ENCODE results near the gene MMP24. TPM values are rescaled to one million over a fixed set of nuclear protein-coding genes. Genes with fewer than 3 reads are reported as not detected.

The MMP24 gene
- total RNA-seq, 1 donor from 2014 or later: 15.6 TPM

- TF ChIP-seq CTCF (IDR thresholded peaks at IDR 0.05; ENCODE audit: insufficient read depth, low read depth, low read length) (no peak), EZH2 (IDR thresholded peaks at IDR 0.05; ENCODE audit: insufficient read depth, low read length) (no peak)
- H3K4me2 ChIP-seq (ENCODE audit: low read length): no peak overlapping the region
Measured at GRCh38 chr20:35237486-35237885, 11.0 kb downstream of the MMP24 start.

GRCh38 chr20:35238170-35238569, 11.7 kb downstream of the MMP24 start:
- Histone ChIP-seq H3K4me2 (ENCODE audit: low read length) (no peak overlapping the region), H3K9ac (ENCODE audit: low read length) (no peak overlapping the region), H3K9me3 (ENCODE audit: insufficient read depth, low read depth, low read length) (no peaks in the 10 kb centered on the region), H3K4me3 (ENCODE audit: insufficient read depth, low read depth, low read length) (no peak overlapping the region), H4K20me1 (ENCODE audit: insufficient read depth, low read length) (no peaks in the 10 kb centered on the region), H3K79me2 (ENCODE audit: insufficient read depth, low read length) (no peaks in the 10 kb centered on the region), H3K36me3 (ENCODE audit: insufficient read depth, low read length) (no peaks in the 10 kb centered on the region), H3K27ac (ENCODE audit: low read depth, low read length) (no peak overlapping the region), H3K4me1 (ENCODE audit: insufficient read depth, low read length) (no peaks in the 10 kb centered on the region), H3K27me3 (ENCODE audit: insufficient read depth, low read length) (peaks cover 16% of the 10 kb centered on the region), H2AFZ (ENCODE audit: low read depth, low read length) (no peak overlapping the region)
- peaks cover 2% of the 10 kb centered on the region for H3K36me3 Mint-ChIP-seq (ENCODE audit: low read depth, unreplicated experiment)
- no peak for DNase-seq (ENCODE audit: low read depth)
- peaks cover 8% of the 10 kb centered on the region for H3K9me3 Mint-ChIP-seq (ENCODE audit: unreplicated experiment)
- H3K27me3 Mint-ChIP-seq (ENCODE audit: low read depth, unreplicated experiment): peaks cover 17% of the 10 kb centered on the region
- H3K4me3 Mint-ChIP-seq (ENCODE audit: unreplicated experiment): no peak overlapping the region
- H3K4me1 Mint-ChIP-seq (ENCODE audit: low read depth, unreplicated experiment): peaks cover 14% of the 10 kb centered on the region
- no peak overlapping the region for H3K27ac Mint-ChIP-seq (ENCODE audit: unreplicated experiment)
- FAIRE-seq: no peak
- TF ChIP-seq CTCF (IDR thresholded peaks at IDR 0.05; ENCODE audit: insufficient read depth, low read depth, low read length) (no peak), EZH2 (IDR thresholded peaks at IDR 0.05; ENCODE audit: insufficient read depth, low read length) (no peak)

More at GRCh38 chr20:35237486-35237885, 11.0 kb downstream of the MMP24 start:
- Histone ChIP-seq H4K20me1 (ENCODE audit: insufficient read depth, low read length) (no peaks in the 10 kb centered on the region), H3K36me3 (ENCODE audit: insufficient read depth, low read length) (no peaks in the 10 kb centered on the region), H3K9ac (ENCODE audit: low read length) (no peak overlapping the region), H3K27me3 (ENCODE audit: insufficient read depth, low read length) (peaks cover 14% of the 10 kb centered on the region), H3K4me1 (ENCODE audit: insufficient read depth, low read length) (peaks cover 5% of the 10 kb centered on the region), H3K9me3 (ENCODE audit: insufficient read depth, low read depth, low read length) (no peaks in the 10 kb centered on the region), H3K27ac (ENCODE audit: low read depth, low read length) (no peak overlapping the region), H2AFZ (ENCODE audit: low read depth, low read length) (no peak overlapping the region), H3K4me3 (ENCODE audit: insufficient read depth, low read depth, low read length) (no peak overlapping the region), H3K79me2 (ENCODE audit: insufficient read depth, low read length) (no peaks in the 10 kb centered on the region)
- Mint-ChIP-seq H3K36me3 (ENCODE audit: low read depth, unreplicated experiment) (peaks cover 2% of the 10 kb centered on the region), H3K4me1 (ENCODE audit: low read depth, unreplicated experiment) (peaks cover 18% of the 10 kb centered on the region), H3K4me3 (ENCODE audit: unreplicated experiment) (no peak overlapping the region), H3K27me3 (ENCODE audit: low read depth, unreplicated experiment) (peaks cover 16% of the 10 kb centered on the region), H3K27ac (ENCODE audit: unreplicated experiment) (no peak overlapping the region), H3K9me3 (ENCODE audit: unreplicated experiment) (peaks cover 8% of the 10 kb centered on the region)
- DNase-seq (ENCODE audit: low read depth): no peak
- no peak for FAIRE-seq

- FAIRE-seq: no peak
- DNase-seq (ENCODE audit: low read depth): no peak
- Mint-ChIP-seq H3K27me3 (ENCODE audit: low read depth, unreplicated experiment) (peaks cover 17% of the 10 kb centered on the region), H3K4me1 (ENCODE audit: low read depth, unreplicated experiment) (peaks cover 14% of the 10 kb centered on the region), H3K9me3 (ENCODE audit: unreplicated experiment) (peaks cover 8% of the 10 kb centered on the region), H3K36me3 (ENCODE audit: low read depth, unreplicated experiment) (peaks cover 2% of the 10 kb centered on the region), H3K27ac (ENCODE audit: unreplicated experiment) (no peak overlapping the region), H3K4me3 (ENCODE audit: unreplicated experiment) (no peak overlapping the region)
- Histone ChIP-seq H3K27ac (ENCODE audit: low read depth, low read length) (no peak overlapping the region), H3K4me3 (ENCODE audit: insufficient read depth, low read depth, low read length) (no peak overlapping the region), H3K9me3 (ENCODE audit: insufficient read depth, low read depth, low read length) (no peaks in the 10 kb centered on the region), H2AFZ (ENCODE audit: low read depth, low read length) (no peak overlapping the region), H3K36me3 (ENCODE audit: insufficient read depth, low read length) (no peaks in the 10 kb centered on the region), H3K9ac (ENCODE audit: low read length) (no peak overlapping the region), H3K4me2 (ENCODE audit: low read length) (no peak overlapping the region), H3K27me3 (ENCODE audit: insufficient read depth, low read length) (peaks cover 17% of the 10 kb centered on the region), H3K4me1 (ENCODE audit: insufficient read depth, low read length) (no peaks in the 10 kb centered on the region), H4K20me1 (ENCODE audit: insufficient read depth, low read length) (no peaks in the 10 kb centered on the region), H3K79me2 (ENCODE audit: insufficient read depth, low read length) (no peaks in the 10 kb centered on the region)
- TF ChIP-seq EZH2 (IDR thresholded peaks at IDR 0.05; ENCODE audit: insufficient read depth, low read length) (no peak), CTCF (IDR thresholded peaks at IDR 0.05; ENCODE audit: insufficient read depth, low read depth, low read length) (no peak)
Measured at GRCh38 chr20:35238735-35239134, 12.2 kb downstream of the MMP24 start.
